H1 (cell line): ENCODE data around the gene MRC2. TPM values are rescaled to one million over a fixed set of nuclear protein-coding genes. Genes with fewer than 3 reads are reported as not detected.

ENCODE experiments used
- CTCF ChIA-PET: fragments of 300-600 bp; sonication (Branson Sonifier 250); formaldehyde crosslinking; loops from one replicate; lab custom pipeline; 2021; ENCODE audit not compliant: partially characterized antibody; lab: Charles Lee
- POLR2A ChIA-PET: fragments of 300-600 bp; sonication (Branson Sonifier 250); formaldehyde crosslinking; loops from one replicate; lab custom pipeline; 2021; ENCODE audit warnings: inconsistent platforms; ENCODE audit not compliant: partially characterized antibody; lab: Charles Lee
- DNase-seq, 2 experiments: peaks; one replicate each; pipeline versions ENCODE4 v3.0.0 to v3.0.0-alpha.2; 2010 to 2022; ENCODE audit warnings: low spot score in 2 of 2, low read depth in 1 of 2, mixed read lengths in 1 of 2
- FAIRE-seq: peaks from 2 replicates; lab custom pipeline; 2011; peaks lifted over from hg19 to GRCh38; lab: Jason Lieb, UNC
- H2AFZ ChIP-seq: 2 replicates; pipeline ENCODE4 v1.8.1; 2012; ENCODE audit warnings: low read length, inconsistent platforms
- H2AK5ac ChIP-seq: 2 replicates; pipeline ENCODE4 v1.6.1; 2013; ENCODE audit warnings: low read depth, low read length
- H2BK120ac ChIP-seq: replicated peaks from 2 replicates; pipeline ENCODE3; 2013; ENCODE audit warnings: low read depth, low read length, inconsistent platforms
- H2BK12ac ChIP-seq: 2 replicates; pipeline ENCODE4 v1.6.1; 2013; ENCODE audit warnings: low read depth, low read length
- H2BK15ac ChIP-seq: 2 replicates; pipeline ENCODE4 v1.6.1; 2013; ENCODE audit warnings: low read length
- H2BK20ac ChIP-seq: 2 replicates; pipeline ENCODE4 v1.6.1; 2013; ENCODE audit warnings: low read length
- H2BK5ac ChIP-seq: 2 replicates; pipeline ENCODE4 v1.6.1; 2013; ENCODE audit warnings: low read depth, low read length
- H3K14ac ChIP-seq: 2 replicates; pipeline ENCODE4 v1.6.1; 2013; ENCODE audit warnings: inconsistent platforms; ENCODE audit not compliant: insufficient read length
- H3K18ac ChIP-seq: 2 replicates; pipeline ENCODE4 v1.6.1; 2013; ENCODE audit warnings: low read length; ENCODE audit errors: extremely low read depth
- H3K23ac ChIP-seq: 2 replicates; pipeline ENCODE4 v1.6.1; 2013; ENCODE audit warnings: inconsistent platforms; ENCODE audit not compliant: insufficient read length
- H3K23me2 ChIP-seq: 2 replicates; pipeline ENCODE4 v1.6.1; 2013; ENCODE audit warnings: low read depth, low read length
- H3K27ac ChIP-seq: 2 replicates; pipeline ENCODE4 v1.6.1; 2011; ENCODE audit warnings: low read depth, low read length, inconsistent platforms
- H3K27me3 ChIP-seq, 4 experiments: replicated peaks in 1 of 4; 1 replicate in 1 of 4; 2 replicates in 3 of 4; pipeline versions ENCODE4 v1.6.1 to v1.8.1; 2011 to 2013; ENCODE audit warnings: low read length in 3 of 4, mild to moderate bottlenecking in 3 of 4, inconsistent platforms in 2 of 4, mixed read lengths in 2 of 4, moderate library complexity in 1 of 4; ENCODE audit not compliant: control insufficient read depth in 3 of 4, insufficient read depth in 3 of 4; ENCODE audit errors: extremely low read depth in 1 of 4
- H3K36me3 ChIP-seq, 4 experiments: 2 replicates each; pipeline versions ENCODE4 v1.6.1 to v1.8.1; 2011 to 2013; ENCODE audit warnings: mild to moderate bottlenecking in 4 of 4, low read length in 3 of 4, moderate library complexity in 2 of 4, control low read depth in 1 of 4, inconsistent platforms in 1 of 4; ENCODE audit not compliant: insufficient read depth in 4 of 4, control insufficient read depth in 2 of 4
- H3K4ac ChIP-seq: replicated peaks from 2 replicates; pipeline ENCODE3; 2013; ENCODE audit warnings: low read length, low read depth, mixed read lengths, inconsistent platforms; ENCODE audit not compliant: insufficient read length
- H3K4me1 ChIP-seq, 4 experiments: replicated peaks in 1 of 4; 1 replicate in 1 of 4; 2 replicates in 3 of 4; pipeline versions ENCODE4 v1.6.1 to v1.8.1; 2011 to 2013; ENCODE audit warnings: low read length in 3 of 4, inconsistent platforms in 2 of 4, mixed read lengths in 1 of 4; ENCODE audit not compliant: insufficient read depth in 4 of 4, control insufficient read depth in 3 of 4
- H3K4me2 ChIP-seq, 2 experiments: 2 replicates each; pipeline versions ENCODE4 v1.6.1 to v1.8.1; 2011 to 2013; ENCODE audit warnings: low read depth in 2 of 2, low read length in 2 of 2, control low read depth in 1 of 2, inconsistent platforms in 1 of 2, mild to moderate bottlenecking in 1 of 2; ENCODE audit not compliant: insufficient read depth in 1 of 2
- H3K4me3 ChIP-seq, 4 experiments: fragments of 200-600, 300-600 bp in 1 of 4; sonication (generic), shearing (Covaris generic), sonication (Bioruptor Twin) in 1 of 4; 2 replicates each; pipeline versions ENCODE4 v1.5.1 to v1.8.1; 2011 to 2016; ENCODE audit warnings: low read length in 4 of 4, low read depth in 3 of 4, control low read depth in 2 of 4, inconsistent platforms in 2 of 4, mild to moderate bottlenecking in 2 of 4, mixed read lengths in 1 of 4, moderate library complexity in 1 of 4; ENCODE audit not compliant: insufficient read depth in 2 of 4; ENCODE audit errors: extremely low read depth in 1 of 4
- H3K56ac ChIP-seq: replicated peaks from 2 replicates; pipeline ENCODE3; 2013; ENCODE audit warnings: low read depth, mild to moderate bottlenecking, mixed read lengths, low read length, inconsistent platforms; ENCODE audit not compliant: insufficient read length
- H3K79me1 ChIP-seq: 2 replicates; pipeline ENCODE4 v1.6.1; 2013; ENCODE audit warnings: low read depth, low read length, control low read depth
- H3K79me2 ChIP-seq, 2 experiments: 2 replicates each; pipeline versions ENCODE4 v1.6.1 to v1.8.1; 2012 to 2013; ENCODE audit warnings: low read length in 2 of 2, mild to moderate bottlenecking in 2 of 2, inconsistent platforms in 1 of 2; ENCODE audit not compliant: insufficient read depth in 2 of 2, control insufficient read depth in 1 of 2
- H3K9ac ChIP-seq, 4 experiments: replicated peaks in 1 of 4; 1 replicate in 1 of 4; 2 replicates in 3 of 4; pipeline versions ENCODE4 v1.6.1 to v1.8.1; 2011 to 2013; ENCODE audit warnings: low read depth in 3 of 4, low read length in 3 of 4, control low read depth in 2 of 4, mild to moderate bottlenecking in 2 of 4, moderate library complexity in 2 of 4, inconsistent platforms in 1 of 4; ENCODE audit errors: extremely low read depth in 1 of 4
- H3K9me3 ChIP-seq, 2 experiments: 2 replicates each; pipeline versions ENCODE4 v1.6.1 to v1.8.1; 2012 to 2013; ENCODE audit warnings: mild to moderate bottlenecking in 2 of 2, moderate library complexity in 2 of 2, control low read depth in 1 of 2, inconsistent platforms in 1 of 2, low read depth in 1 of 2, low read length in 1 of 2, mixed read lengths in 1 of 2; ENCODE audit not compliant: insufficient read depth in 2 of 2
- H4K20me1 ChIP-seq, 2 experiments: replicated peaks in 1 of 2; 2 replicates each; pipeline versions ENCODE3 to v1.8.1; 2011 to 2013; ENCODE audit warnings: inconsistent platforms in 2 of 2, low read length in 2 of 2, mild to moderate bottlenecking in 1 of 2; ENCODE audit not compliant: insufficient read depth in 2 of 2, control insufficient read depth in 1 of 2
- H4K5ac ChIP-seq: 2 replicates; pipeline ENCODE4 v1.6.1; 2013; ENCODE audit warnings: low read length, low read depth, mixed read lengths, inconsistent platforms; ENCODE audit not compliant: insufficient read length
- H4K8ac ChIP-seq: 2 replicates; pipeline ENCODE4 v1.8.0; 2013; ENCODE audit warnings: mild to moderate bottlenecking, moderate library complexity, low read length, inconsistent platforms; ENCODE audit not compliant: insufficient read depth; ENCODE audit errors: extremely low read depth
- H4K91ac ChIP-seq: replicated peaks from 2 replicates; pipeline ENCODE3; 2013; ENCODE audit warnings: low read length, mixed read lengths, inconsistent platforms; ENCODE audit not compliant: insufficient read length
- BRCA1 ChIP-seq: IDR thresholded peaks from 2 replicates; pipeline ENCODE4 v1.6.1; 2012; ENCODE audit warnings: low read depth, low read length, improper control_type of control experiment
- GABPA ChIP-seq: IDR thresholded peaks from 2 replicates; pipeline ENCODE4 v1.6.1; 2011; ENCODE audit warnings: mild to moderate bottlenecking, low read length, moderate library complexity, borderline replicate concordance; ENCODE audit not compliant: insufficient read depth
- HDAC6 ChIP-seq: IDR thresholded peaks from one replicate; pipeline ENCODE4 v1.7.1; 2012; ENCODE audit warnings: low read depth, mild to moderate bottlenecking, inconsistent platforms, low read length, moderate library complexity
- KDM1A ChIP-seq: fragments of 200-600, 300-600 bp; sonication (generic); IDR thresholded peaks from 2 replicates; pipeline ENCODE4 v1.7.1; 2016; ENCODE audit warnings: mild to moderate bottlenecking, low read length, borderline replicate concordance
- MAFK ChIP-seq: IDR thresholded peaks from 2 replicates; pipeline ENCODE4 v1.6.1; 2012; ENCODE audit warnings: low read depth, mild to moderate bottlenecking, improper control_type of control experiment, low read length
- RBBP5 ChIP-seq: IDR thresholded peaks from 2 replicates; pipeline ENCODE4 v1.7.1; 2012; ENCODE audit warnings: low read depth, mild to moderate bottlenecking, inconsistent platforms, low read length, moderate library complexity, borderline replicate concordance
- RNF2 ChIP-seq: fragments of 200-900, 300-1000 bp; sonication (generic); IDR thresholded peaks from 2 replicates; pipeline ENCODE4 v1.7.1; 2016; ENCODE audit warnings: borderline replicate concordance, low read depth, mild to moderate bottlenecking, antibody characterized with exemption, low read length; ENCODE audit not compliant: poor library complexity, severe bottlenecking; ENCODE audit errors: missing control alignments
- RXRA ChIP-seq: IDR thresholded peaks from 2 replicates; pipeline ENCODE4 v1.6.1; 2011; ENCODE audit warnings: low read depth, mild to moderate bottlenecking, low read length, moderate library complexity; ENCODE audit not compliant: insufficient read depth
- SP1 ChIP-seq: IDR thresholded peaks from 2 replicates; pipeline ENCODE4 v1.6.1; 2011; ENCODE audit warnings: low read depth, low read length
- SP2 ChIP-seq: IDR thresholded peaks from 2 replicates; pipeline ENCODE4 v1.6.1; 2012; ENCODE audit warnings: mild to moderate bottlenecking, low read length, inconsistent platforms
- TAF1 ChIP-seq: IDR thresholded peaks from 2 replicates; pipeline ENCODE4 v1.6.1; 2011; ENCODE audit warnings: mild to moderate bottlenecking, low read depth, low read length
- WGBS, 2 experiments: shearing (Covaris generic) in 1 of 2; methylation state at CpG; one replicate each; pipeline versions ENCODE4 v1.1.6 to v1.1.7; 2013 to 2015; ENCODE audit warnings: low lambda C conversion rate in 2 of 2, mixed read lengths in 2 of 2, inconsistent platforms in 1 of 2, low coverage in 1 of 2, missing lambda C conversion rate in 1 of 2; ENCODE audit not compliant: insufficient replicate concordance in 2 of 2, insufficient coverage in 1 of 2, insufficient read length in 1 of 2; ENCODE audit errors: extremely low coverage in 1 of 2, missing lambda C conversion rate in 1 of 2; 5-methylcytosine and 5-hydroxymethylcytosine counted together
- polyA plus RNA-seq, 7 experiments: library from polyadenylated mRNA; depleted of rRNA in 3 of 7; stranded (reverse) in 5 of 7; unstranded in 2 of 7; fragments of >200 nt in 5 of 7; fragments of 200-250 nt in 2 of 7; gene quantifications; 1 replicate in 5 of 7; 2 replicates in 1 of 7; 4 replicates in 1 of 7; pipeline versions ENCODE4 v1.2.1 to v1.2.3, GENCODE V29; 2011 to 2013; ENCODE audit warnings: missing spikeins in 2 of 7, mixed read lengths in 2 of 7
- total RNA-seq: library from RNA; stranded (reverse); fragmentation: NEBNext Ultra II Directional; extraction: Animal tissue kit (Norgen Biotek cat#: 25700); gene quantifications from 2 replicates; pipeline ENCODE4 v1.2.1, GENCODE V29; 2021

Gene MRC2
- total and polyA plus RNA-seq, 2 of the 8 experiments (the other 6 are each of a cell fraction or from before 2014, with no cell fraction given), result 7.0 to 24.2 TPM

DNA sequence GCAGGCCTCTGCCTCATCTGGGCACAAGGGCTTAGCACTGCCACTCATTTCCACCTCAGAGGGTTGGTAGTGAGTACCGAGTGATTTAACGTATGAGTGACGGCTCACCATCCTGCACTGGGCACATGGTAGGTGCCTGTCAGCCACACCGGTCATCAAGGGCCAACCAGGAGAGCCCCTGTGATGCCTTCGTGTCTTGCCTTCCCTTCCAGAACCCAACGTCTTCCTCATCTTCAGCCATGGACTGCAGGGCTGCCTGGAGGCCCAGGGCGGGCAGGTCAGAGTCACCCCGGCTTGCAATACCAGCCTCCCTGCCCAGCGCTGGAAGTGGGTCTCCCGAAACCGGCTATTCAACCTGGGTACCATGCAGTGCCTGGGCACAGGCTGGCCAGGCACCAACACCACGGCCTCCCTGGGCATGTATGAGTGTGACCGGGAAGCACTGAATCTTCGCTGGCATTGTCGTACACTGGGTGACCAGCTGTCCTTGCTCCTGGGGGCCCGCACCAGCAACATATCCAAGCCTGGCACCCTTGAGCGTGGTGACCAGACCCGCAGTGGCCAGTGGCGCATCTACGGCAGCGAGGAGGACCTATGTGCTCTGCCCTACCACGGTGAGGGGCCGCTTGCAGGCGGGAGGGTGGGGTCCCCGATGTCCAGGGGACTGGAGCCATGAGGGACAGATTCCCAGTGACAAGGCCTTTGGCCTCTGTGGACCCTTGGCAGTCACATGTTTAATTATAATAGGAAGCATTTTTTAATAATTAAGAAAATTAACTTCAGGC, 37.1 kb downstream of the MRC2 start:
- Histone ChIP-seq H3K18ac (no peak overlapping the region), H3K27ac (no peak overlapping the region), H3K4ac (no peak overlapping the region), H4K20me1 (no peaks in the 10 kb centered on the region), H2AFZ (no peak overlapping the region), H2BK5ac (no peak overlapping the region), H3K4me1 (no peaks in the 10 kb centered on the region), H2BK120ac (no peak overlapping the region), H3K27me3 (no peaks in the 10 kb centered on the region), H4K8ac (no peak overlapping the region; the same call in 1 of the 2 replicates), H3K79me2 (no peaks in the 10 kb centered on the region), H3K56ac (no peak overlapping the region), H4K91ac (no peak overlapping the region), H3K9ac (no peak overlapping the region), H2BK15ac (no peak overlapping the region), H3K23ac (no peak overlapping the region), H3K79me1 (no peaks in the 10 kb centered on the region), H4K5ac (no peak overlapping the region), H3K4me2 (no peak overlapping the region)
- POLR2A ChIA-PET, result no interaction called here
- DNase-seq, result no peak
- 96% methylated on average over 23 of the region's 25 CpGs; no CpG with 5 or more reads in 1 of the 2 experiments for WGBS, 2 experiments
- no peak for TF ChIP-seq BRCA1
- no peak for TF ChIP-seq HDAC6
- no peak for TF ChIP-seq RNF2
- no peak for TF ChIP-seq RBBP5
- TF ChIP-seq TAF1, result no peak
- no peak for TF ChIP-seq SP2
- no peak for TF ChIP-seq KDM1A
- TF ChIP-seq MAFK, result no peak
- TF ChIP-seq GABPA, result no peak
- TF ChIP-seq SP1, result no peak
- no peak for TF ChIP-seq RXRA
- TF ChIP-seq, all 59 proteins: peak for 0
- CTCF ChIA-PET, result no interaction called here
- FAIRE-seq, result no peak
- no peak overlapping the region for H3K4me3 ChIP-seq
- no peak overlapping the region for H3K14ac ChIP-seq
- peaks cover 0 to 4% of the 10 kb centered on the region in 2 experiments; a peak in 1 of 4 replicates for H3K9me3 ChIP-seq
- no peak overlapping the region for H2AK5ac ChIP-seq
- H2BK12ac ChIP-seq, result no peak overlapping the region
- H2BK20ac ChIP-seq, result no peak overlapping the region
- no peaks in the 10 kb centered on the region for H3K23me2 ChIP-seq
- H3K36me3 ChIP-seq, result no peaks in the 10 kb centered on the region; a peak in 1 of 8 replicates
